ENCODE data around the gene STPG1.

Gene STPG1

GRCh38 chr1:24317956-24318614, 95.5 kb downstream of the STPG1 start:
- DNase-seq (ENCODE audit: low read depth): no peak

GRCh38 chr1:24317081-24317480, 96.5 kb downstream of the STPG1 start:
- no peak for DNase-seq (ENCODE audit: low read depth)

GRCh38 chr1:24316645-24317044, 96.9 kb downstream of the STPG1 start:
- DNase-seq (ENCODE audit: low read depth): no peak

GRCh38 chr1:24315391-24315790, 98.2 kb downstream of the STPG1 start:
- DNase-seq (ENCODE audit: low read depth): no peak

- no peak for DNase-seq (ENCODE audit: low read depth)
Measured at GRCh38 chr1:24311741-24312140, 101.8 kb downstream of the STPG1 start.

GRCh38 chr1:24311234-24311633, 102.3 kb downstream of the STPG1 start:
- no peak for DNase-seq (ENCODE audit: low read depth)

- DNase-seq (ENCODE audit: low read depth): no peak
Measured at GRCh38 chr1:24309762-24310485, 103.7 kb downstream of the STPG1 start.

GRCh38 chr1:24308365-24309015, 105.1 kb downstream of the STPG1 start:
- no peak for DNase-seq (ENCODE audit: low read depth)

Data from activated gamma-delta T cell treated with anti-CD3 and anti-CD28 coated beads, Interleukin-2, amount 50 U/mL, for 16 hours (primary cell).